Measurements from ENCODE around the gene SLC24A3.

SLC24A3 gene

GRCh38 chr20:19743640-19743995 is 531.2 kb downstream of the SLC24A3 start:
- no peak overlapping the region for H3K27ac ChIP-seq (ENCODE audit: low read length)
- no peak overlapping the region for H3K9ac ChIP-seq (ENCODE audit: low read length)
- H4K20me1 ChIP-seq (ENCODE audit: insufficient read depth, low read length), result no peaks in the 10 kb centered on the region
- H3K79me2 ChIP-seq (ENCODE audit: low read length), result no peaks in the 10 kb centered on the region
- H2AFZ ChIP-seq (ENCODE audit: low read depth, low read length), result no peak overlapping the region
- H3K27me3 ChIP-seq (ENCODE audit: low read depth, low read length), result peaks cover 35% of the 10 kb centered on the region
- no peaks in the 10 kb centered on the region for H3K4me1 ChIP-seq (ENCODE audit: low read length)
- TF ChIP-seq EZH2phosphoT487 (IDR thresholded peaks at IDR 0.05; ENCODE audit: low read depth), result no peak
- TF ChIP-seq CTCF (IDR thresholded peaks at IDR 0.05; ENCODE audit: low read depth, low read length), result no peak
- H3K36me3 ChIP-seq (replicated peaks; ENCODE audit: low read depth, low read length), result no peaks in the 10 kb centered on the region
- 0 out of 2 replicates have a peak, but pooled peaks cover 11% of the 10 kb centered on the region for H3K9me3 ChIP-seq (ENCODE audit: insufficient read depth, low read length)
- no peak overlapping the region for H3K4me2 ChIP-seq (ENCODE audit: low read length)
- H3K4me3 ChIP-seq (ENCODE audit: low read length), result no peak overlapping the region

- 0 out of 2 replicates have a peak, but pooled peaks cover 11% of the 10 kb centered on the region for H3K9me3 ChIP-seq (ENCODE audit: insufficient read depth, low read length)
- peaks cover 35% of the 10 kb centered on the region for H3K27me3 ChIP-seq (ENCODE audit: low read depth, low read length)
- no peaks in the 10 kb centered on the region for H3K36me3 ChIP-seq (replicated peaks; ENCODE audit: low read depth, low read length)
- H2AFZ ChIP-seq (ENCODE audit: low read depth, low read length), result no peak overlapping the region
- no peak for TF ChIP-seq EZH2phosphoT487 (IDR thresholded peaks at IDR 0.05; ENCODE audit: low read depth)
- no peak for TF ChIP-seq CTCF (IDR thresholded peaks at IDR 0.05; ENCODE audit: low read depth, low read length)
- no peaks in the 10 kb centered on the region for H3K79me2 ChIP-seq (ENCODE audit: low read length)
- H3K27ac ChIP-seq (ENCODE audit: low read length), result no peak overlapping the region
- no peaks in the 10 kb centered on the region for H4K20me1 ChIP-seq (ENCODE audit: insufficient read depth, low read length)
- no peak overlapping the region for H3K4me3 ChIP-seq (ENCODE audit: low read length)
- no peaks in the 10 kb centered on the region for H3K4me1 ChIP-seq (ENCODE audit: low read length)
- H3K9ac ChIP-seq (ENCODE audit: low read length), result no peak overlapping the region
- no peak overlapping the region for H3K4me2 ChIP-seq (ENCODE audit: low read length)
Measured at GRCh38 chr20:19745106-19745505, 532.7 kb downstream of the SLC24A3 start.

GRCh38 chr20:19745584-19745983 is 533.1 kb downstream of the SLC24A3 start:
- no peak overlapping the region for H3K27ac ChIP-seq (ENCODE audit: low read length)
- H3K79me2 ChIP-seq (ENCODE audit: low read length), result no peaks in the 10 kb centered on the region
- peaks cover 32% of the 10 kb centered on the region for H3K27me3 ChIP-seq (ENCODE audit: low read depth, low read length)
- no peak overlapping the region for H2AFZ ChIP-seq (ENCODE audit: low read depth, low read length)
- no peak overlapping the region for H3K4me2 ChIP-seq (ENCODE audit: low read length)
- no peaks in the 10 kb centered on the region for H4K20me1 ChIP-seq (ENCODE audit: insufficient read depth, low read length)
- no peak overlapping the region for H3K9ac ChIP-seq (ENCODE audit: low read length)
- no peak overlapping the region for H3K4me3 ChIP-seq (ENCODE audit: low read length)
- TF ChIP-seq CTCF (IDR thresholded peaks at IDR 0.05; ENCODE audit: low read depth, low read length), result no peak
- TF ChIP-seq EZH2phosphoT487 (IDR thresholded peaks at IDR 0.05; ENCODE audit: low read depth), result no peak
- H3K4me1 ChIP-seq (ENCODE audit: low read length), result peaks cover 2% of the 10 kb centered on the region
- H3K36me3 ChIP-seq (replicated peaks; ENCODE audit: low read depth, low read length), result no peaks in the 10 kb centered on the region
- 0 out of 2 replicates have a peak, but pooled peaks cover 11% of the 10 kb centered on the region for H3K9me3 ChIP-seq (ENCODE audit: insufficient read depth, low read length)

GRCh38 chr20:19746396-19746795 is 534.0 kb downstream of the SLC24A3 start:
- Histone ChIP-seq H4K20me1 (ENCODE audit: insufficient read depth, low read length) (no peaks in the 10 kb centered on the region), H2AFZ (ENCODE audit: low read depth, low read length) (no peak overlapping the region), H3K4me2 (ENCODE audit: low read length) (no peak overlapping the region), H3K9me3 (ENCODE audit: insufficient read depth, low read length) (0 out of 2 replicates have a peak, but pooled peaks cover 11% of the 10 kb centered on the region), H3K36me3 (replicated peaks; ENCODE audit: low read depth, low read length) (no peaks in the 10 kb centered on the region), H3K9ac (ENCODE audit: low read length) (no peak overlapping the region), H3K27ac (ENCODE audit: low read length) (no peak overlapping the region), H3K4me1 (ENCODE audit: low read length) (peaks cover 10% of the 10 kb centered on the region), H3K27me3 (ENCODE audit: low read depth, low read length) (peaks cover 24% of the 10 kb centered on the region; the same call in 1 of the 2 replicates), H3K79me2 (ENCODE audit: low read length) (no peaks in the 10 kb centered on the region), H3K4me3 (ENCODE audit: low read length) (no peak overlapping the region)
- TF ChIP-seq CTCF (IDR thresholded peaks at IDR 0.05; ENCODE audit: low read depth, low read length), result no peak
- no peak for TF ChIP-seq EZH2phosphoT487 (IDR thresholded peaks at IDR 0.05; ENCODE audit: low read depth)
